HG02610 (cell line): ENCODE results near the gene NRARP.

ENCODE experiments used
- ATAC-seq: cut with Tn5 transposase; IDR thresholded peaks from one replicate; pipeline ENCODE4 v1.9.1; 2021; ENCODE audit warnings: mild to moderate bottlenecking, moderate library complexity; ENCODE audit not compliant: unreplicated experiment

NRARP gene

GRCh38 chr9:137323531-137324331 lies 21.7 kb upstream of the NRARP start:
- ATAC-seq, result no peak

GRCh38 chr9:137321726-137322361 lies 19.8 kb upstream of the NRARP start:
- ATAC-seq, result no peak

GRCh38 chr9:137320555-137321384 lies 18.7 kb upstream of the NRARP start:
- ATAC-seq, result no peak

GRCh38 chr9:137319739-137320551 lies 17.9 kb upstream of the NRARP start:
- ATAC-seq, result no peak

GRCh38 chr9:137319011-137319738 lies 17.1 kb upstream of the NRARP start:
- no peak for ATAC-seq

GRCh38 chr9:137318602-137319001 lies 16.5 kb upstream of the NRARP start:
- ATAC-seq, result no peak

- ATAC-seq, result no peak
These were observed 15.8 kb upstream of the NRARP start for GRCh38 chr9:137317718-137318511.

- no peak for ATAC-seq
These were observed 15.1 kb upstream of the NRARP start for GRCh38 chr9:137317021-137317717.

GRCh38 chr9:137316012-137316981 lies 14.2 kb upstream of the NRARP start:
- no peak for ATAC-seq

GRCh38 chr9:137315581-137316011 lies 13.5 kb upstream of the NRARP start:
- no peak for ATAC-seq

GRCh38 chr9:137314561-137315560 lies 12.8 kb upstream of the NRARP start:
- ATAC-seq, result no peak

- ATAC-seq, result no peak
These were observed 12.0 kb upstream of the NRARP start for GRCh38 chr9:137313956-137314560.

GRCh38 chr9:137313326-137313936 lies 11.4 kb upstream of the NRARP start:
- ATAC-seq, result no peak

GRCh38 chr9:137312852-137313325 lies 10.8 kb upstream of the NRARP start:
- no peak for ATAC-seq
